HG03196 (cell line): ENCODE measurements around the gene ITCH.
"Not testable (repeated sequence)": the region's sequence is repeated elsewhere in the genome, so short reads cannot be mapped to it uniquely, and the experiment has no call there.

Experiments used
- ATAC-seq: cut with Tn5 transposase; IDR thresholded peaks from one replicate; pipeline ENCODE4 v1.9.1; 2021; ENCODE audit not compliant: unreplicated experiment

ITCH gene

GRCh38 chr20:34343458-34344211 is 19.4 kb upstream of the ITCH start:
- ATAC-seq, result no peak

GRCh38 chr20:34344238-34344637 is 18.8 kb upstream of the ITCH start:
- no peak for ATAC-seq

DNA sequence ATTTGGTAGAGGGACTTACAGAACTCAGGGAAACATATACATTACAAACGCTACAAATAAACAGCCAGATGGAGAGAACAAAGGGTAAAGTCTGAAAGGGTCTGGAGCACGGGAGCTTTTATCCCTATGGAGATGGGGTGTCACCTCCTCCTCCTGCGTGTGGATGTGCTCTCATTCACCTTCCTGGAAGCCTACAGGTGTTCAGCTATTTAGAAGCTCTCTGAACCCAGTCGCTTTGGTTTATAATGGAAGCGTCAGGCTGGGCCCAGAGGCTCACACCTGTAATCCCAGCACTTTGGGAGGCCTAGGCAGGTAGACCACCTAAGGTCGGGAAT is 17.7 kb upstream of the ITCH start:
- ATAC-seq, result no peak

GRCh38 chr20:34345839-34346532 is 17.1 kb upstream of the ITCH start:
- not testable (repeated sequence) for ATAC-seq

DNA sequence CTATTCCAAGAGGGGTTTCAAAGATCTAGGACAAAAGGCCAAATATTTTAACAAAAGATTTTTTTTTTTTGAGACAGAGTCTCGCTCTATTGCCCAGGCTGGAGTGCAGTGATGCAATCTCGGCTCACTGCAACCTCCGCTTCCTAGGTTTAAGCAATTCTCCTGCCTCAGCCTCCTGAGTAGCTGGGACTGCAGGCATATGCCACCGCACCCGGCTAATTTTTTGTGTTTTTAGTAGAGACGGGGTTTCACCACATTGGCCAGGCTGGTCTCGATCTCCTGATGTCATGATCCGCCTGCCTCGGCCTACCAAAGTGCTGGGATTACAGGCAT is 16.6 kb upstream of the ITCH start:
- ATAC-seq, result not testable (repeated sequence)

GRCh38 chr20:34347571-34347970 is 15.5 kb upstream of the ITCH start:
- ATAC-seq, result no peak

- ATAC-seq, result no peak
Measured at GRCh38 chr20:34350095-34350494, 13.0 kb upstream of the ITCH start.

DNA sequence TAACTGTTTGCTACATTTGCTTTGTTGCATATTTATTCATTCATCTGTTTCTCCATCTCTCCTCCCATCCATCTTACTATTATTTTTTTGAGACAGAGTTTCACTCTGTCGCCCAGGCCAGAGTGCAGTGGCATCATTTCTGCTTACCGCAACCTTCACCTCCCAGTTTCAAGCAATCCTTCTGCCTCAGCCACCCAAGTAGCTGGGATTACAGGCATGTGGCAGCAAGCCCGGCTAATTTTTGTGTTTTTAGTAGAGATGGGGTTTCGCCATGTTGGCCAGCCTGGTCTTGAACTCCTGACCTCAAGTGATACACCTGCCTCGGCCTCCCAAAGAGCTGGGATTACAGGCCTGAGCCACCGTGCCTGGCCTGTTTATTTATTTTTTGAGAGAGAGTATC is 9.6 kb upstream of the ITCH start:
- ATAC-seq, result not testable (repeated sequence)

DNA sequence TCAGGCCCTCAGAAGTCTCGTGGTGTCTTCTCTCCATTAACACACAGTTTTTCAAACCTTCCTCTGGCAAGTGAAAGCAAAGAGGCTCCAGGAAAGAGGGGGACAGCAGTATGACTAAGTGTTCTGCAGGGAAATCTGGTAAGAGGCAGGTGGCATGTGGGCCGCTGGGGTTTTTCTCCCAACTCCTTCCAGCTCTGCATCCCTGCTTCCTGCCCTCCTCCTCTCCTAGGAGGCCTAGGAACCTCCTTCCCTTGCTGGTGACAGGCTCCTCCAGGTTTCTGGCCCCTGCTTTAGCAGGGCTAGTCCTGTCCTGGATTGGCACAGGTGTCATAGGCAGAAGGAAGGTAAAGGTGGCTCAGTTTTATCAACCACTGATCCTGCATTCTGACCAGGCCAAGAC is 7.6 kb upstream of the ITCH start:
- no peak for ATAC-seq

GRCh38 chr20:34359729-34360128 is 3.3 kb upstream of the ITCH start:
- ATAC-seq, result not testable (repeated sequence)

DNA sequence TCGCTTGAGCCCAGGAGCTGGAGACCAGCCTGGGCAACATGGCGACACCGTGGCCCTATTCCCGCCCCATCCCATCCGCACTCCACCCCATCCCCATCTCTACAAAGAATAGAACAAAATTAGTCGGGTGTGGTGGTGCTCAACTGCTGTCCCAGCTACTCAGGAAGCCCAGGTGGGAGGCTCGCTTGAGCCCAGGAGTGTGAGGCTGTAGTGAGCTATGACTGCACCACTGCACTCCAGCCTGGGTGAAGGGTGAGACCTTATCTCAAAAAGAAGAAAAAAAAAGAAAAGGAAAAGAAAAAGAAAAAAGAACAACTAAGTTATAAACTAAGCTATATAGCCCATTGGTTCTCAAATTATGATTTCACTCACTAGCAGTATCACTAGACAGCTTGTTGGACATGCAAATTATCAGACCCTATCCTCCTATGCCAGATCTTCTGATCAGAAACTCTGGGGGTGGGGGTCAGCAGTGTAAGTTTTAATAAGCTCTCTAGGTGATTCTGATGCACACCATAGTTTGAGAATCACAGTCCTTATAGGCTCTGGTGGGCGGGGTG is 491 bp upstream of the ITCH start:
- no peak for ATAC-seq

- ATAC-seq, result peak; percentile 43
Measured at GRCh38 chr20:34363465-34364222, 571 bp downstream of the ITCH start.

DNA sequence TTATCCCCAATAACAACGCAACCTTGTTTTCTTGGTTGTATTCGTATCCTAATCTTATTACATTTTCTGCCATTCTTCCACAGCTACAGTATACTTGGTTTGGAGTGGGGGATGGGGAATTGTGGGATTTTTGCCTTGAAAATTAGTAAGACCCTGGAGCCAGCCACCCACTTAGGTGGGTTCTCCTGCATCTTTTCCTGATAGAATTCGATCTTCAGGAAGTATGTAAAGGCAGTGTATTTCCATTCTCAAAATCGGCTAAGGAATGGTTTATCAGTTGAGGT is 1.1 kb downstream of the ITCH start:
- ATAC-seq, result no peak

DNA sequence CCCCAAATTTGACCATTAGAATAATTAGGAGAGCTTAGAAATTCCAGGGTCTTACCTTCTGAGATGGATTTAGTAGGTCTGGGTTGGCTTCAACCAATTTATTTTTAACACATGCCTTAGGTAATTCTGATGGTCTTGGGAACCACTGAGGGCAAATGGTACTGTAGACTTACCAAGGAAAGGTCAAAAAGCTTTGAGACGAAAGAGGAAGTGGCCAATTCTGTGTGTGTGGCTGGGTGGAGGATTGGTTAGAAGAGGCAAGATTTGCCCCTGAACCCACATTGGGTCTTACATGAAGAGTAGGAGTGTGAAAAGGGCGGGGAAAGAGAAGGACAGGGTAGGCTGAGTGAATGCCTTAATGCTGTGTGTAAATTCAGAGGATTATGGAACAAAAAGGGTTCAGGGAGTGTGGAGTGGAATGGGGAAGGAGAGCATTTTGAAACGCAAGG is 2.7 kb downstream of the ITCH start:
- ATAC-seq, result no peak

- ATAC-seq, result no peak
Measured at GRCh38 chr20:34367155-34367554, 4.1 kb downstream of the ITCH start.

DNA sequence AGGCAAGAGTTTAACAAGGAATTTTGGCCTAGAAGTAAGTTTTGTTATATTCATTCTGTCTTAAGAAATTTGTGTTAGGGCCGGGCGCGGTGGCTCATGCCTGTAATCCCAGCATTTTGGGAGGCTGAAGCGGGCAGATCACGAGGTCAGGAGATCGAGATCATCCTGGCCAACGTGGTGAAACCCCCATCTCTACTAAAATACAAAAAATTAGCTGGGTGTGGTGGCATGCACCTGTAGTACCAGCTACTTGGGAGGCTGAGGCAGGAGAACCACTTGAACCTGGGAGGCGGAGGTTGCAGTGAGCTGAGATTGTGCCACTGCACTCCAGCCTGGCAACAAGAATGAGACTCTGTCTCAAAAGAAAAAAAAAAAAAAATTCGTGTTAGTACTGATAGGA is 4.8 kb downstream of the ITCH start:
- not testable (repeated sequence) for ATAC-seq

- no peak for ATAC-seq
Measured at GRCh38 chr20:34368547-34368946, 5.5 kb downstream of the ITCH start.

- ATAC-seq, result no peak
Measured at GRCh38 chr20:34369265-34369664, 6.2 kb downstream of the ITCH start.

DNA sequence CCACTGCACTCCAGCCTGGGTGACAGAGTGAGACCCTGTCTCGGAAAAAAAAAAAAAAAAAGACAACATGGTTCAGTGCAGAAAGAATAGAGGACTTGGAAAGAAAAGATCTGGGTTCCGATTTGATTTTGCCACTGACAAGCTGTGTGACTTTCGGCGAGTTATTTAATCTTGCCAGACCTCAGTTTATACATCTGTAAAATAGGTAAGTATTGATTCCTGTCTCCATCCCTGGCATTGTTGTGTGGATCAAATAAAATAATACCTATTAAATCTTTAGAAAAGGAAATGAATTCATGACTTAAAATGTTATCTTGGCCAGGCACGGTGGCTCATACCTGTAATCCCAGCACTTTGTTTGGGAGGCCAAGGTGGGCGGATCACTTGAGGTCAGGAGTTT is 7.0 kb downstream of the ITCH start:
- no peak for ATAC-seq

GRCh38 chr20:34373445-34373844 is 10.4 kb downstream of the ITCH start:
- no peak for ATAC-seq

DNA sequence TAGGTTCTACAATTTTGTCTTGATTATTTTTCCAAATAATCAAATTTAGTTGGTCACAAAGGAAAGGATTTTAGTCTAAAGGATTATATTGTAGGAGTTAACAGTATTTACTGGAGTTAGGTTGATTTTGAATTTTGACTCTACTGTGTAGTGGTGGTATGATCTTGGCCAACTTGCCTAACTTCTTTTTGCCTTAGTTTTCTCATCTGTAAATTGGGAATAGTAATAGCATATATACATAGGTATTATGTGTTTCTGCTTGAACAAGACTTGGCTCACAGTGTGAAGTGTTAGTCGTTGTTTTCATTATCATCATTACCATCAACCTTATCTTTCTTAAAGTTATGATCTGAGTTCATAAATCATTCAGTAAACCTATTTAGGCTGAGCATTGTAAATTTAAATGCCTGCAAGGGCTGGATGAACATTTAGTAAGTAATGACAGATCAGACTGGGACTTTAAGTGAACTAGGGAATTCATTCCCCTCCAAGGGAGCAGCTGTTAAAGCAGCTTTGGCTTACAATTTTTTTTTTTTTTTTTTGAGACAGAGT is 11.2 kb downstream of the ITCH start:
- ATAC-seq, result no peak

- no peak for ATAC-seq
Measured at GRCh38 chr20:34375977-34376430, 12.9 kb downstream of the ITCH start.
